Lower lobe of right lung (tissue), 2 donors: ENCODE data around the gene SNRPB2. TPM values are rescaled to one million over a fixed set of nuclear protein-coding genes. Genes with fewer than 3 reads are reported as not detected.

ENCODE experiments used
- ATAC-seq, 2 donors: fragments of 200-7000 bp; cut with Tn5 transposase; one replicate each; pipeline ENCODE4 v1.9.1; 2020 to 2022; ENCODE audit warnings: mild to moderate bottlenecking in 2 of 2, moderate library complexity in 2 of 2
- DNase-seq: peaks from one replicate; pipeline ENCODE4 v3.0.0-alpha.2; 2020
- H3K27ac ChIP-seq: fragments of 200-600 bp; one replicate; pipeline ENCODE4 v1.8.0; 2022
- H3K27me3 ChIP-seq: fragments of 200-600 bp; one replicate; pipeline ENCODE4 v1.8.0; 2022; ENCODE audit warnings: low read depth
- H3K36me3 ChIP-seq: fragments of 200-600 bp; one replicate; pipeline ENCODE4 v1.8.0; 2022; ENCODE audit warnings: mild to moderate bottlenecking
- H3K4me1 ChIP-seq: fragments of 200-600 bp; one replicate; pipeline ENCODE4 v1.8.0; 2022
- H3K4me3 ChIP-seq: fragments of 200-600 bp; one replicate; pipeline ENCODE4 v1.8.0; 2022; ENCODE audit warnings: mild to moderate bottlenecking
- H3K9me3 ChIP-seq: fragments of 200-600 bp; one replicate; pipeline ENCODE4 v1.8.0; 2022
- CTCF ChIP-seq: fragments of 200-600 bp; IDR thresholded peaks from one replicate; pipeline ENCODE4 v1.8.0; 2022; ENCODE audit warnings: antibody characterized with exemption, mild to moderate bottlenecking
- intact Hi-C: fragments of 100-400 bp; cut with DNase I; formaldehyde crosslinking; loops from one replicate; pipeline ENCODE4 v1.11.0; 2022
- total RNA-seq: library from RNA; stranded (reverse); fragmentation: NEBNext Ultra II Directional; extraction: Animal tissue kit (Norgen Biotek cat#: 25700); gene quantifications from one replicate; pipeline ENCODE4 v1.2.1, GENCODE V29; 2021
- donor health status: DM: no; HTN: yes; CAD: no; lungs with severe emphysema.

The SNRPB2 gene
- total RNA-seq, 1 donor from 2014 or later: 44.6 TPM

- H3K27ac ChIP-seq: no peak overlapping the region
- H3K27me3 ChIP-seq: peaks cover 6% of the 10 kb centered on the region
- no peak overlapping the region for H3K4me3 ChIP-seq
- no peaks in the 10 kb centered on the region for H3K36me3 ChIP-seq
- intact Hi-C loops: no loop called here
- no peak for ATAC-seq
- no peaks in the 10 kb centered on the region for H3K4me1 ChIP-seq
- H3K9me3 ChIP-seq: no peaks in the 10 kb centered on the region
- DNase-seq: no peak
- TF ChIP-seq CTCF: no peak
These were observed 17.3 kb upstream of the SNRPB2 start for GRCh38 chr20:16712511-16712947.

DNA sequence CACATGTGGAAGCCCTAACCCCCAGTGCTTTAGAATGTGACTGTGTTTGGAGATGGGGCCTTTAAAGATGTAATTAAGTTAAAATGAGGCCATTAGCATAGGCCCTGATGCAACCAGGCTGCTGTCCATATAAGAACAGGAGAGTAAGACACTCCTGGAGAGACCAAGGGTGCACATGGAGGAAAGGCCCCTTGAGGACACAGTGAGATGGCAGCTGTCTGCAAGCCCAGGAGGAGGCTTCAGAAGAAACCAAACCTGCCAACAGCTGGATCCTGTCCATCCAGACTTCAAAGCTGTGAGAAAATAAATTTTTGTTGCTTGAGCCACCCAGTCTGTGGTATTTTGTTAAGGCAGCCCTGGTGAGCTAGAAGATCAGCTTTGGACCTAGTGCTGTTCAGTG, 16.8 kb upstream of the SNRPB2 start:
- no peaks in the 10 kb centered on the region for H3K36me3 ChIP-seq
- no peak overlapping the region for H3K27ac ChIP-seq
- H3K4me3 ChIP-seq: no peak overlapping the region
- no peak for TF ChIP-seq CTCF
- no peaks in the 10 kb centered on the region for H3K9me3 ChIP-seq
- intact Hi-C loops: no loop called here
- DNase-seq: no peak
- H3K27me3 ChIP-seq: peaks cover 6% of the 10 kb centered on the region
- no peak for ATAC-seq
- no peaks in the 10 kb centered on the region for H3K4me1 ChIP-seq

DNA sequence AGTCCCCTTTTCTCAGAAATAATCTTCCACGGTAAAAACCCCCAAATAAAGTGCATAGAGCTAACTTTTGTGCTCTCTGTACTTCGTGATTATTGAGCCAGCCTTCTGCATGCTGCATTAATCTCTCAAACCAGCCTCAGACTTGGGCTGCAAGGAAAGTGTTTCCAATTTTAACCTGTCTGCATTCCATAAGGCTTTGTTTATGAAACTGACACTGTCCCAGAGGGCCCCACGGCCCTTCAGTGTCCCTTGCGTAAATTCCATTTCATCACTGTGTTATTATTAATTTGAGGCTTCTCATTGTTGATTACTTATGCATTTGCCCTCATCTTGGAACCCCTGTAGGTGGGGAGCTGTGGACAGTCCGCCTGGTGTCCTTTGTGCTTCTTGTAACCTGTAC, 15.6 kb upstream of the SNRPB2 start:
- no peak overlapping the region for H3K4me3 ChIP-seq
- no peaks in the 10 kb centered on the region for H3K36me3 ChIP-seq
- intact Hi-C loops: no loop called here
- no peaks in the 10 kb centered on the region for H3K4me1 ChIP-seq
- TF ChIP-seq CTCF: no peak
- no peak overlapping the region for H3K27ac ChIP-seq
- no peaks in the 10 kb centered on the region for H3K9me3 ChIP-seq
- peaks cover 6% of the 10 kb centered on the region for H3K27me3 ChIP-seq
- DNase-seq (no peak), ATAC-seq (no peak)

GRCh38 chr20:16714751-16715150, 15.1 kb upstream of the SNRPB2 start:
- DNase-seq: no peak
- Histone ChIP-seq H3K4me1 (no peaks in the 10 kb centered on the region), H3K9me3 (no peaks in the 10 kb centered on the region), H3K27ac (no peak overlapping the region), H3K36me3 (no peaks in the 10 kb centered on the region), H3K4me3 (no peak overlapping the region), H3K27me3 (peaks cover 6% of the 10 kb centered on the region)
- TF ChIP-seq CTCF: no peak
- intact Hi-C loops: no loop called here
- ATAC-seq: no peak

- H3K9me3 ChIP-seq: no peaks in the 10 kb centered on the region
- no peaks in the 10 kb centered on the region for H3K36me3 ChIP-seq
- no peaks in the 10 kb centered on the region for H3K4me1 ChIP-seq
- no peak for TF ChIP-seq CTCF
- peaks cover 13% of the 10 kb centered on the region for H3K27me3 ChIP-seq
- no peak overlapping the region for H3K27ac ChIP-seq
- no peak for ATAC-seq
- intact Hi-C loops: no loop called here
- H3K4me3 ChIP-seq: no peak overlapping the region
- no peak for DNase-seq
These were observed 10.4 kb upstream of the SNRPB2 start for GRCh38 chr20:16719421-16719820.

GRCh38 chr20:16729080-16729479, 746 bp upstream of the SNRPB2 start:
- no peak for TF ChIP-seq CTCF
- DNase-seq: no peak
- intact Hi-C loops: no loop called here
- peaks cover 12% of the 10 kb centered on the region for H3K4me1 ChIP-seq
- peak overlapping the region; percentile 90 for H3K4me3 ChIP-seq
- peaks cover 22% of the 10 kb centered on the region for H3K36me3 ChIP-seq
- ATAC-seq: no peak
- H3K27me3 ChIP-seq: peaks cover 15% of the 10 kb centered on the region
- H3K27ac ChIP-seq: peak overlapping the region; percentile 86
- H3K9me3 ChIP-seq: no peaks in the 10 kb centered on the region
